ENCODE results near the gene FANCD2.
"Not testable (repeated sequence)": the region's sequence is repeated elsewhere in the genome, so short reads cannot be mapped to it uniquely, and the experiment has no call there.

The FANCD2 gene

GRCh38 chr3:10017636-10018292 lies 8.5 kb upstream of the FANCD2 start:
- peak; percentile 79 for DNase-seq

GRCh38 chr3:10018806-10019205 lies 7.4 kb upstream of the FANCD2 start:
- not testable (repeated sequence) for DNase-seq

DNA sequence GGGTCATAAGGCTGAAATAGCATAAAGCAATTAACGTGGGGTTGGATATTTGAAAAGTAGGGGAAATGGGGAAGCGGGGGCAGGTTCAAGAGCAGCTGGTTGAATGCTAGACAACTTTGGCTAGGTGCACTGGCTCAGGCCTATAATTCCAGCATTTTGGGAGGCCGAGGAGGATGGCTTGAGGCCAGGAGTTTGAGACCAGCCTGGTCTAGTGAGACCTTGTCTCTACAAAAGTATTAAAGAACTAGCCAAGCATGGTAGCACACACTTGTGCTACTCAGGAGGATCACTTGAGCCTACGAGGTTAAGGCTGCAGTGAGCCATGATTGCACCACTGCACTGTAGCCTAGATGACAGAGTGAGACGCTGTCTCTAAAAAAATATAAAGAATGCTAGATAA lies 6.9 kb upstream of the FANCD2 start:
- DNase-seq = no peak

DNA sequence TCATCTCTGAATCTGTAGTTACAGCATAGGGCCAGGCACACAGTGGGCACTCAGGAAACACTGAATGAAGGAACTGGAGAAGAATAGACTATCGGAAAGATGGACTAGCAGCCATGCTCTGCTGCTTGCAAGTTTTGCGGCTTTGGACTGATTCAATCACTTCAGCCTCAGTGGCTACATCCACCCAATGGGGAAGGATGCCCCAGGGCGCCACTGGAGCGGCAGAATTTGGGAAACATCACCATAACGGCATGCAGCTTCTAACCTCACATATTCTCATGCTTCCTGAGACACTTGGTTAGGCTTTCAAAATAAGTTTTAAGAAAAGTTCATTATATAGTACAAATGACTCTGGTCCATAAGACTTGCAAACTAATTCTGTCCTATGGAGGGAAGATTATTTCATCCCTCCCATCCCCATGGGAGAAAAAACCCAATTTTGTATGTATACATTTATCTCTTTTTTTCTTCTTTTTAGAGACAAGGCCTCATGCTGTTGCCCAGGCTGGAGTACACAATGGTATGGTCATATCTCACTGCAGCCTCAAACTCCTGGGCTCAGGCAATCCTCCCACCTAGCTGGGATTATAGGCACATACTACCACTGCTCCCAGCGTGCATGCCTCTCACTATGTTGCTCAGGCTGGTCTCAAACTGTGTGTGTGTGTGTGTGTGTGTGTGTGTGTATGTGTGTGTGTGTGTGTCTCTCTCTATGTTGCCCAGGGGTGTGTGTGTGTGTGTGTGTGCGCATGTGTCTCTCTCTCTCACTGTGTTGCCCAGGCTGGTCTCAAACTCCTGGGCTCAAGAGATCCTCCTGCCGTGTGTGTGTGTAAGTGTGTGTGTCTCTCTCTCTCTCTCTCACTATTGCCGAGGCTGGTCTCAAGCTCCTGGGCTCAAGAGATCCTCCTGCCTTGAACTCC lies 4.1 kb upstream of the FANCD2 start:
- no peak for DNase-seq

GRCh38 chr3:10023587-10024310 lies 2.5 kb upstream of the FANCD2 start:
- DNase-seq = no peak

- DNase-seq = no peak
Measured at GRCh38 chr3:10025205-10026083, 793 bp upstream of the FANCD2 start.

GRCh38 chr3:10041034-10041433 lies 14.8 kb downstream of the FANCD2 start:
- no peak for DNase-seq

DNA sequence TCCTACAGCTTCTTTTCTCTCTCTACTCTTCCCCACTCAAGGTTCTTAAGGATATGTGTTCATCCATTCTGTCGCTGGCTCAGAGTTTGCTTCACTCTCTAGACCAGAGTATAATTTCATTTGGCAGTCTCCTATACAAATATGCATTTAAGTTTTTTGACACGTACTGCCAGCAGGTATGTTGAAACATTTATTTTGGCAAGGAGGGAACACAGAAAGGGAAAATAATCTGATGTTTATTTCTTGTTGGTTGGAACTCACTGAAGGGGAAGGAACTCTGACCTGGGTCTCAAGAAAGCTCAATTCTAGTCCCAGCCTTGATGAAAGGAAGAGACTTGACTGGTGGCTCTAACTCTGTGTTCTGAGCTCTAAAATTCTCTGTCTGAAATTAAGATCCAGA lies 21.6 kb downstream of the FANCD2 start:
- no peak for DNase-seq

GRCh38 chr3:10053054-10053453 lies 26.8 kb downstream of the FANCD2 start:
- DNase-seq = not testable (repeated sequence)

DNA sequence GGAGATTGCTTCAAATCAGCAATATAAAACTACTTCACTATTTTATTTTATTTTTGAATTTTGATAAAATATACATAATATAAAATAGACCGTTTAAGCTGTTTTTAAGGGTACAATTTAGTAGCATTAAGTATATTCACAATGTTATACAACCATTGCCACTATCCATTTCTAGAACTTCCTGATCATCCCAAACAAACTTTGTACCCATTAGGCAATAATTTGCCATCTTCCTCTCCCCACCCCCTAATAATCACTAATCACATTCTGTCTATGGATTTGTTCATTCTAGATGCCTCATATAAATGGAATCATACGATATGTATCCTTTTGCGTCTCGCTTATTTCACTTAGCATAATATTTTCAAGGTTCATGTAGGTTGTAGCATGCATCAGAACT lies 28.9 kb downstream of the FANCD2 start:
- no peak for DNase-seq

DNA sequence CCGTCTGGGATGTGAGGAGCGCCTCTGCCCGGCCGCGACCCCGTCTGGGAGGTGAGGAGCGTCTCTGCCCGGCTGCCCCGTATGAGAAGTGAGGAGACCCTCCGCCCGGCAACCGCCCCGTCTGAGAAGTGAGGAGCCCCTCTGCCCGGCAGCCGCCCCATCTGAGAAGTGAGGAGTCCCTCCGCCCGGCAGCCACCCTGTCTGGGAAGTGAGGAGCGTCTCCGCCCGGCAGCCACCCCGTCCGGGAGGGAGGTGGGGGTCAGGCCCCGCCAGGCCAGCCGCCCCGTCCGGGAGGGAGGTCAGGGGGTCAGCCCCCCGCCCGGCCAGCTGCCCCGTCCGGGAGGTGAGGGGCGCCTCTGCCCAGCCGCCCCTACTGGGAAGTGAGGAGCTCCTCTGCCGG lies 43.8 kb downstream of the FANCD2 start:
- not testable (repeated sequence) for DNase-seq

DNA sequence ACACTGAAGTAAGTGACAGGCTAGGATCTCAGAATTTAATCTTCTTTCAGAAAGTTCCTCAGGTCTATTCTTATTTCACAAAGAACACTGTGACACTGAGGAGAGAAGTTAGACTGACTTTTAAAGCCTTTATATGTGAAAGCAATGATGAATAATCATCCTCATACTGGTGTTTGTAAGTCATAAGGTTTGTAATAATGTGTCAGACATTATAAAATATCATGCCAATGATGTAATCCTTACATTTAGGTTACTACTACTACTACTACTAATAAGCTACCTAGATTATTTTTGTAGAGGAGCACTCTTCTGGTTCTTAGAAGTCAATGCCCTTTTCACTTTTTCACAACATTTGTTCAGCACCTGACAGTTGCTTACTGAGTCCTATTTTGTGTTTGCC lies 48.4 kb downstream of the FANCD2 start:
- DNase-seq = no peak

GRCh38 chr3:10081871-10082270 lies 55.6 kb downstream of the FANCD2 start:
- DNase-seq = no peak

GRCh38 chr3:10085738-10086137 lies 59.5 kb downstream of the FANCD2 start:
- DNase-seq = no peak

DNA sequence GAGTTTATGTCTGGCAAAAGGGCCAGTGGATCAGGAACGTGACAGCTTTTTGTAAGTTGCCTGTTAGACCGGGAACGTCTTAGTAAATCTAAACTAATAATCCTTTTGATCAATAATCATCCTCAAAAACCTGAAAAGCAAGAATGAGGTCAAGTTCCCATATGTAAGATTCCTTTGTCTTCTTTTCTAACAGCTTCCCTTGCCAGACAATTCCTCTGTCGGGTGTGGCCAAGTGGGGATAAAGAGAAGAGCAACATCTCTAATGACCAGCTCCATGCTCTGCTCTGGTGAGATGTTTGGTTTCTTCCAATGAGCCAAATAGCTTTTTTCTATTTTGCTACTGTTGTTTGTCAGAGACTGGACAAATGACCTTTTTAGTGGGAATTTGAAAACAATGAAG lies 62.0 kb downstream of the FANCD2 start:
- DNase-seq = no peak

DNA sequence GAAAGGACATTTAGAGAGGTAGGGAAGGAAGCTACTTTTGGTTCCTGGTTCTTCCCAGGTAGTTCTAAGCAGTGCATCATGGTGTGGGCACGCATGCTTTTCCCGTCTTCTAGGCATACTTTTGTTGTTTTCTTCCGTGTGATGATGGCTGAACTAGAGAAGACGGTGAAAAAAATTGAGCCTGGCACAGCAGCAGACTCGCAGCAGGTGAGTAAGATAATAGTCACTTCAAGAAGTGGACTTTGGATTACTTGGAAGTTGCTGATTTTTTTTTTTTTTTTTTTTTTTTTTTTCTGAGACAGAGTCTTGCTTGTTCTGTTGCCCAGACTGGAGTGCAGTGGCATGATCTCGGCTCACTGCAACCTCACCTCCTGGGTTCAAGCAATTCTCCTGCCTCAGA lies 63.9 kb downstream of the FANCD2 start:
- no peak for DNase-seq

DNA sequence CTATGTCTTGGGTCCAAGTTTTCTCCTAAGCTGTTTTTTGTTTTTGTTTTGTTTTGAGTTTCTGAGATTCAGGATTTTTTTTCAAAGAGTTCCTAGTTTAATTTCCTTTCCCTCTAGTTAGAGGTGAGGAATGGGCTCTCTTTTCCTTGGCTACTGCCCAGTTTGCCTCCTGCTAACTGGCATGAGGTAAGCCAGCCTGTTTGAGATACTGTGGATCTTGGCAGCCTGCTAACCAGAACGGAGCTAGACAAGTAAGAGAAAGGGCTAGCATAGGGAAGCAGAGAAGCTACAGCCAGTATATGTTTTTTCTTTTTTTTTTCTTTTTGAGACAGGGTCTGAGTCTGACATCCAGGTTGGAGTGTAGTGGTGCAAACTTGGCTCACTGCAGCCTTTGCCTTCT lies 64.5 kb downstream of the FANCD2 start:
- not testable (repeated sequence) for DNase-seq

GRCh38 chr3:10091387-10091786 lies 65.2 kb downstream of the FANCD2 start:
- DNase-seq = not testable (repeated sequence)

DNA sequence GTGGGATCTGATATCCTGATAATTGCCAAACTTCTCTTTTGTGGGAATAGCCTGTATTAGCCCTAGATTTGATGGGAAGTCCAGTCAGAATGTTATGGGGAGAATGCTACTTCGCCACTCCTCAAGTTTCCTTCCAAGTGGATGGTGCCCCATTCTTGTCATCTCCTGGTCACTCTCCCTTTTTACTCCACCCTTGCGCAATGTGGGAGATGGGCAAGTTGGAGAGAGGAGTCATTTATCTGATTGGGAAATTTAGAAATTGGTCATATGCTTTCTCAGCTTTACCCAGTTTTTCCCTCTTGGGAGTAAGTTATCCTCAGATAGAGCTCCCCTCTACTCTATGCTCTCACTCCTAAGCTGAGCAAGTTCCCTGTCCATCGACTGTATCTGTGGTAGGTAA lies 67.4 kb downstream of the FANCD2 start:
- DNase-seq = no peak

- DNase-seq = no peak
Measured at GRCh38 chr3:10099041-10099440, 72.8 kb downstream of the FANCD2 start.

GRCh38 chr3:10106919-10107318 lies 80.7 kb downstream of the FANCD2 start:
- DNase-seq = no peak

- DNase-seq = no peak
Measured at GRCh38 chr3:10108091-10108490, 81.9 kb downstream of the FANCD2 start, which contains the start of gene FANCD2OS. Gene FANCD2OS, minus strand, starts transcription at chr3:10108255. Its CDS starts 3,481 bp downstream, at chr3:10104774.

All from activated CD4-positive, alpha-beta T cell treated with anti-CD3 and anti-CD28 coated beads, Interleukin-2, Interleukin-6, amounts not matched to agents 100 ng/mL and 50 ng/mL, durations not matched to agents 16 hours and 8 hours (primary cell).